Activated T-cell treated with anti-CD3 and anti-CD28 coated beads, Interleukin-2, amount 50 U/mL, for 1 hour (primary cell): ENCODE results near the gene NAGA.

ENCODE experiments used
- DNase-seq: peaks from one replicate; pipeline ENCODE4 v3.0.0-alpha.2; 2020

NAGA gene

GRCh38 chr22:42035256-42035655 lies 35.4 kb downstream of the NAGA start:
- no peak for DNase-seq

- DNase-seq, result no peak
Observed at GRCh38 chr22:42033263-42034181, 37.1 kb downstream of the NAGA start.

- no peak for DNase-seq
Observed at GRCh38 chr22:42026705-42027104, 43.9 kb downstream of the NAGA start.

- no peak for DNase-seq
Observed at GRCh38 chr22:42025421-42025820, 45.2 kb downstream of the NAGA start.

- no peak for DNase-seq
Observed at GRCh38 chr22:42022162-42022847, 48.3 kb downstream of the NAGA start.

GRCh38 chr22:42021571-42021970 lies 49.0 kb downstream of the NAGA start:
- DNase-seq, result no peak

GRCh38 chr22:42018224-42018623 lies 52.4 kb downstream of the NAGA start:
- no peak for DNase-seq

GRCh38 chr22:42016111-42016510 lies 54.5 kb downstream of the NAGA start:
- no peak for DNase-seq

GRCh38 chr22:42013385-42013784 lies 57.2 kb downstream of the NAGA start:
- DNase-seq, result no peak

- DNase-seq, result no peak
Observed at GRCh38 chr22:42010778-42011177, 59.8 kb downstream of the NAGA start.
